Measurements from ENCODE around the gene DPP9.
A peak's percentile ranks its signal among the peaks of the same experiment; 100 is the strongest.

GRCh38 chr19:4675346-4675745 lies 48.3 kb downstream of the DPP9 start:
- TF ChIP-seq CREB1 (IDR thresholded peaks at IDR 0.05; ENCODE audit: low read depth) (no peak), TAF1 (IDR thresholded peaks at IDR 0.05; ENCODE audit: low read depth) (no peak), FOXM1 (IDR thresholded peaks at IDR 0.05; ENCODE audit: borderline replicate concordance, low read depth) (no peak; the same call in 1 of the 2 replicates), ZBTB7A (IDR thresholded peaks at IDR 0.05; ENCODE audit: low read depth) (peak; percentile 40), TEAD4 (IDR thresholded peaks at IDR 0.05) (0 out of 2 replicates have a peak, but pooled peaks have one; percentile 22), MAX (IDR thresholded peaks at IDR 0.05) (peak; percentile 69; the same call in 1 of the 2 replicates), REST (IDR thresholded peaks at IDR 0.05; ENCODE audit: low read depth) (no peak), EP300 (IDR thresholded peaks at IDR 0.05; ENCODE audit: borderline replicate concordance) (peak; percentile 32; the same call in 1 of the 2 replicates), YY1 (IDR thresholded peaks at IDR 0.05; ENCODE audit: low read depth) (no peak), CEBPB (IDR thresholded peaks at IDR 0.05) (no peak), EGR1 (IDR thresholded peaks at IDR 0.05) (no peak)
- TF ChIP-seq, protein P1, sequence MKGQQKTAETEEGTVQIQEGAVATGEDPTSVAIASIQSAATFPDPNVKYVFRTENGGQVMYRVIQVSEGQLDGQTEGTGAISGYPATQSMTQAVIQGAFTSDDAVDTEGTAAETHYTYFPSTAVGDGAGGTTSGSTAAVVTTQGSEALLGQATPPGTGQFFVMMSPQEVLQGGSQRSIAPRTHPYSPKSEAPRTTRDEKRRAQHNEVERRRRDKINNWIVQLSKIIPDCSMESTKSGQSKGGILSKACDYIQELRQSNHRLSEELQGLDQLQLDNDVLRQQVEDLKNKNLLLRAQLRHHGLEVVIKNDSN (IDR thresholded peaks at IDR 0.05): peak; percentile 23; the same call in 1 of the 2 replicates
